DMS 273 (cell line): Measurements from ENCODE around the gene HMCN1.

Experiments used
- DNase-seq: peaks from one replicate; lab custom pipeline; 2025; ENCODE audit not compliant: unreplicated experiment; lab: John Stamatoyannopoulos, UW

The HMCN1 gene

GRCh38 chr1:185733818-185734735 lies at the start of gene HMCN1:
TSS of gene HMCN1 (plus strand) at chr1:185734391. CDS start at chr1:185734780, 389 bp downstream.
- DNase-seq: peak; percentile 91

- DNase-seq: no peak
Measured at GRCh38 chr1:185686821-185687778, 47.1 kb upstream of the HMCN1 start.

GRCh38 chr1:185690527-185690926 lies 43.7 kb upstream of the HMCN1 start:
- no peak for DNase-seq

- no peak for DNase-seq
Measured at GRCh38 chr1:185693654-185694053, 40.5 kb upstream of the HMCN1 start.

- DNase-seq: no peak
Measured at GRCh38 chr1:185694081-185694480, 40.1 kb upstream of the HMCN1 start.

GRCh38 chr1:185695299-185695698 lies 38.9 kb upstream of the HMCN1 start:
- DNase-seq: peak; percentile 8

GRCh38 chr1:185696422-185697150 lies 37.6 kb upstream of the HMCN1 start:
- no peak for DNase-seq

GRCh38 chr1:185699874-185700273 lies 34.3 kb upstream of the HMCN1 start:
- DNase-seq: no peak

GRCh38 chr1:185701650-185702049 lies 32.5 kb upstream of the HMCN1 start:
- DNase-seq: no peak

GRCh38 chr1:185704181-185704580 lies 30.0 kb upstream of the HMCN1 start:
- peak; percentile 62 for DNase-seq

GRCh38 chr1:185716095-185716494 lies 18.1 kb upstream of the HMCN1 start:
- no peak for DNase-seq

GRCh38 chr1:185719021-185719420 lies 15.2 kb upstream of the HMCN1 start:
- DNase-seq: peak; percentile 63

- peak; percentile 69 for DNase-seq
Measured at GRCh38 chr1:185720633-185721272, 13.4 kb upstream of the HMCN1 start.

GRCh38 chr1:185721553-185721952 lies 12.6 kb upstream of the HMCN1 start:
- peak; percentile 15 for DNase-seq

- no peak for DNase-seq
Measured at GRCh38 chr1:185722098-185722497, 12.1 kb upstream of the HMCN1 start.

GRCh38 chr1:185727726-185728125 lies 6.5 kb upstream of the HMCN1 start:
- no peak for DNase-seq

- DNase-seq: no peak
Measured at GRCh38 chr1:185731446-185731845, 2.7 kb upstream of the HMCN1 start.

- DNase-seq: no peak
Measured at GRCh38 chr1:185732951-185733350, 1.2 kb upstream of the HMCN1 start.

GRCh38 chr1:185734929-185735700 lies 924 bp downstream of the HMCN1 start:
- DNase-seq: peak; percentile 40

- peak; percentile 38 for DNase-seq
Measured at GRCh38 chr1:185735701-185736064, 1.5 kb downstream of the HMCN1 start.
